Activated T-helper 17 cell treated with anti-CD3 and anti-CD28 coated beads, Interleukin-2, amount 50 U/mL, for 72 hours (primary cell): ENCODE measurements around the gene GP9. TPM values are rescaled to one million over a fixed set of nuclear protein-coding genes. Genes with fewer than 3 reads are reported as not detected.

Experiments
- ATAC-seq: fragments of 150-1000 bp; cut with Tn5 transposase; replicated peaks from 2 replicates; pipeline ENCODE4 v1.10.0; 2021; ENCODE audit warnings: mild to moderate bottlenecking, moderate library complexity
- H3K27ac Mint-ChIP-seq: one replicate; pipeline ENCODE4 v1.8.0; 2022; ENCODE audit warnings: mixed read lengths
- H3K27me3 Mint-ChIP-seq: one replicate; pipeline ENCODE4 v1.8.0; 2022; ENCODE audit warnings: mixed read lengths
- H3K36me3 Mint-ChIP-seq: one replicate; pipeline ENCODE4 v1.8.0; 2022; ENCODE audit warnings: low read depth, mild to moderate bottlenecking, mixed read lengths
- H3K4me1 Mint-ChIP-seq: one replicate; pipeline ENCODE4 v1.8.0; 2022; ENCODE audit warnings: mixed read lengths
- H3K4me3 Mint-ChIP-seq: one replicate; pipeline ENCODE4 v1.8.0; 2022; ENCODE audit warnings: mild to moderate bottlenecking, mixed read lengths
- H3K9me3 Mint-ChIP-seq: one replicate; pipeline ENCODE4 v1.8.0; 2022; ENCODE audit warnings: mixed read lengths
- total RNA-seq, 2 donors: library from RNA; stranded (reverse); gene quantifications; one replicate each; pipeline ENCODE4 v1.2.3, GENCODE V29; 2022

GP9 gene
- total RNA-seq, 2 donors from 2014 or later: not detected

DNA sequence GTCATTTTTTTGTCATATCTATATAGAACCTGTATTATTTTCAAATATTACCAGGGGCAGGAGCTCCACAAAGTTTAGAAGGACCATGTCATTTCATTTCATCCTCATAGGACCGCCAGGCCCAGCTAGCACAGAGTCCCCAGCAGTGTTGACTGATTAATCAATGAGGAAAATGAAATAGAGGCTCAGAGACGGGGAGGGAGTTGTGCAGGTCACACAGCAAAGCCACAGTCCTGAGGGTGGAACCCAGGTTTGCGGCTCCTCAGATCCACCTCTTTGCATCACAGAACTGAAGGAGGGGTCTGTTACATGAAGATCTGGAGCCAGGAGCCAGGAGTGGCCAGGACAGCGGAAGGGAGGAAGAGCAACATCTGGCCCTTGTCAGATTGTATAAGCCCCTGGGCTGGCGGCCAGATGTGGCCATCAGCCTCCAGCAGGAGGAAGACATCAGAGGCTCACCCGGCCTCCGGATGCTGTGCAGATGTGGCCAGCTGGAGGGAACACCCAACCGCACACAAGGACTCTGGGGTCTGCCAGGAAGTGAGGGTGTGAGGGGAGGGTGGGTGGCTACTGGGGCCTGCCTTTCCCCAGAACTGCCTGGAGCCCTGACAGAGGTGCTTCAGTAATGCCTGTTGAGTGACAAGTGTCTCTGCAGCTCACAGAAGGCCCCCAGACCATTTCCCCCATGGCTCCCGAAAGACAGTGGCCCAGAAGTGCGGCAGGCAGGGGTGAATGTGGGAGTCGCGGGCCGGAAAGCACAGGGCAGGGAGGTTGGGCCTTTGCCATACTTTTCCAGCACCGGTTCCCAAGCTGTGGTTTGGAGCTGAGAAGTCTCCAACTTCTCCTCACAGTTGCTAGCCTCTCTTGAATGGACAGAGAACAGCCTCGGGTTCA, 38.2 kb upstream of the GP9 start:
- no peak for ATAC-seq
- Mint-ChIP-seq H3K27ac (no peak overlapping the region), H3K9me3 (no peaks in the 10 kb centered on the region)

GRCh38 chr3:129023008-129023358, 37.6 kb upstream of the GP9 start:
- Mint-ChIP-seq H3K36me3 (no peaks in the 10 kb centered on the region), H3K9me3 (no peaks in the 10 kb centered on the region), H3K4me1 (peaks cover 22% of the 10 kb centered on the region), H3K27me3 (no peaks in the 10 kb centered on the region), H3K4me3 (no peak overlapping the region), H3K27ac (no peak overlapping the region)
- ATAC-seq: no peak

More for the DNA sequence above, 38.2 kb upstream of the GP9 start:
- Mint-ChIP-seq H3K27me3 (no peaks in the 10 kb centered on the region), H3K4me1 (peaks cover 25% of the 10 kb centered on the region), H3K36me3 (no peaks in the 10 kb centered on the region), H3K4me3 (no peak overlapping the region)

DNA sequence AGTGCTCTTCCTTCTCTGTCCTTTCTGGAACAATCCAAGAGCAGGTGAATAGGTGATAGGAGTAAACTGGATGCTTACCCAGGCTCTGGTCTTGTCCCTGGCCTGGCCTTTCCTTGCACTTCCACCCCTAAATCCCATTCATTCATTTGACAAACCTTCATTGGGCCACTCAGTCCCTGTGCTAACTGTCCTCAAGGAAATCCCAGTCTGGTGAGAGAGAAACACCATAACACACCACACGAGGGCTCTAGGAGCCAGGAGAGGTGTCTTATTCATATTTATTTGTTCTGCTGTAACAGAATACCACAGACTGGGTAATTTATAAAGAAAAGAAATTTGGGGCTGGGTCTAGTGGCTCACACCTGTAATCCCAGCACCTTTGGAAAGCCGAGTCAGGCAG, 36.7 kb upstream of the GP9 start:
- H3K4me3 Mint-ChIP-seq: no peak overlapping the region

DNA sequence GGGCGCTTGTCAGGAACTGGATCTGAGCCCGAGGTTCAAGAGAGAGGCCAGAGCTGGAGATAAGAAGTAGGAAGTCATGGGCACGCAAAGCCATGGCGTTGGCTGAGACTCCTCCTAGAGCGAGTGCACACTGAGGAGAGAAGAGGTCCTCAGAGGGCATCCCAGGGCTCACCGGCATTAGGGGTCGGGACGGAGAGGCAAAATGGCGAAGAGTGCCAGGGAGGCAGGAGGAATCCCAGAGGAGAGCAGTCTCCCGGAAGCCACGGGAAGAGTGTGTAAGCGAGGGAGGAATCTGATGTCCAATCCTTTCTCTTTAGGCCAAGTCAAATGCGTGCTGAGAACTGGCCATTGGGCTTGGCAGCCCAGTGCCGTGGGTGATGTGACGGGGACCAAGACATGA, 35.5 kb upstream of the GP9 start:
- no peak for ATAC-seq
- peaks cover 18% of the 10 kb centered on the region for H3K4me1 Mint-ChIP-seq
- H3K9me3 Mint-ChIP-seq: no peaks in the 10 kb centered on the region
- H3K27ac Mint-ChIP-seq: peak overlapping the region; percentile 65
- peak overlapping the region; percentile 27 for H3K4me3 Mint-ChIP-seq
- no peaks in the 10 kb centered on the region for H3K36me3 Mint-ChIP-seq
- no peaks in the 10 kb centered on the region for H3K27me3 Mint-ChIP-seq

More for the DNA sequence above, 36.7 kb upstream of the GP9 start:
- peaks cover 18% of the 10 kb centered on the region for H3K4me1 Mint-ChIP-seq
- H3K36me3 Mint-ChIP-seq: no peaks in the 10 kb centered on the region
- no peaks in the 10 kb centered on the region for H3K27me3 Mint-ChIP-seq
- no peak overlapping the region for H3K27ac Mint-ChIP-seq
- no peaks in the 10 kb centered on the region for H3K9me3 Mint-ChIP-seq
- ATAC-seq: no peak

GRCh38 chr3:129025691-129026435, 34.7 kb upstream of the GP9 start:
- Mint-ChIP-seq H3K4me3 (peak overlapping the region; percentile 85), H3K4me1 (peaks cover 18% of the 10 kb centered on the region), H3K27me3 (no peaks in the 10 kb centered on the region), H3K27ac (peak overlapping the region; percentile 86), H3K36me3 (no peaks in the 10 kb centered on the region), H3K9me3 (no peaks in the 10 kb centered on the region)
- ATAC-seq: no peak

GRCh38 chr3:129026728-129027543, 33.6 kb upstream of the GP9 start:
- Mint-ChIP-seq H3K9me3 (no peaks in the 10 kb centered on the region), H3K4me3 (peak overlapping the region; percentile 85), H3K36me3 (no peaks in the 10 kb centered on the region), H3K27ac (peak overlapping the region; percentile 86), H3K27me3 (no peaks in the 10 kb centered on the region), H3K4me1 (peaks cover 18% of the 10 kb centered on the region)
- ATAC-seq: peak; percentile 100

DNA sequence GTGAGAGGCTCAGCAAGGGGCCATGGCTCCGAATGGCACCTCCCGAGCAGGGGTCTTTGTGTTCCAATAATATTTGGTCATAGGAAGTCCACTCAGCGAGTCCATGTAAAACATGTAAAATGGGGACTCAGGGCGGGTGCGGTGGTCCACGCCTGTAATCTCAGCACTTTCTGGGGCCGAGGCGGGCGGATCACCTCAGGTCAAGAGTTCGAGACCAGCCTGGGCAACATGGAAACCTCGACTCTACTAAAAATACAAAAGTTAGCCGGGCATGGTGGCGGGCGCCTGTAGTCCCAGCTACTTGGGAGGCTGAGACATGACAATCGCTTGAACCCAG, 33.1 kb upstream of the GP9 start:
- Mint-ChIP-seq H3K27me3 (no peaks in the 10 kb centered on the region), H3K4me3 (peak overlapping the region; percentile 85), H3K27ac (no peak overlapping the region)

GRCh38 chr3:129028866-129029265, 31.7 kb upstream of the GP9 start:
- H3K27me3 Mint-ChIP-seq: no peaks in the 10 kb centered on the region
- H3K4me1 Mint-ChIP-seq: peaks cover 22% of the 10 kb centered on the region

More for the DNA sequence above, 33.1 kb upstream of the GP9 start:
- ATAC-seq: no peak
- H3K9me3 Mint-ChIP-seq: no peaks in the 10 kb centered on the region
- no peaks in the 10 kb centered on the region for H3K36me3 Mint-ChIP-seq
- peaks cover 18% of the 10 kb centered on the region for H3K4me1 Mint-ChIP-seq

DNA sequence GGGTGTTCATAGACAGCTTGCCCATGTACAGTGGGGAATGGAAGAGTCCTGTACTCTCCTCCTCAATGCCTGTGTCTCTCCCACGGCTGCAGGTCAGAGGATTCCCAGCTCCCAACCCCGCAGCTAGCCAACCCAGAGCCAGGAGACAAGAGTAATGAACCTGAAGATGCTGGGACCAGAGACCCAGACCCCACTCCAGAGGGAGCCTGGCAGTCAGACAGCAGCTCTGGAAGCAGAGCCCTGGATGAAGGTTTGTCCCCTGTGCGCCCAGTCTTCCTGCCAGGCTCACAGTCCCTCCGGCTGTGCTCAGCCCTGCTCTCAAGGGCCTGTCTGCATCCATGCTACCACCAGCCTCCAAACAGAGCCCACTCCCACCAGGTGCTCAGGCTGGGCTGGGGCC, 30.0 kb upstream of the GP9 start:
- Mint-ChIP-seq H3K4me3 (no peak overlapping the region), H3K4me1 (peaks cover 14% of the 10 kb centered on the region), H3K36me3 (no peaks in the 10 kb centered on the region), H3K27me3 (no peaks in the 10 kb centered on the region), H3K9me3 (no peaks in the 10 kb centered on the region), H3K27ac (no peak overlapping the region)
- ATAC-seq: no peak

More at GRCh38 chr3:129028866-129029265, 31.7 kb upstream of the GP9 start:
- no peak overlapping the region for H3K4me3 Mint-ChIP-seq
- no peak overlapping the region for H3K27ac Mint-ChIP-seq
- ATAC-seq: no peak
- no peaks in the 10 kb centered on the region for H3K36me3 Mint-ChIP-seq
- H3K9me3 Mint-ChIP-seq: no peaks in the 10 kb centered on the region

DNA sequence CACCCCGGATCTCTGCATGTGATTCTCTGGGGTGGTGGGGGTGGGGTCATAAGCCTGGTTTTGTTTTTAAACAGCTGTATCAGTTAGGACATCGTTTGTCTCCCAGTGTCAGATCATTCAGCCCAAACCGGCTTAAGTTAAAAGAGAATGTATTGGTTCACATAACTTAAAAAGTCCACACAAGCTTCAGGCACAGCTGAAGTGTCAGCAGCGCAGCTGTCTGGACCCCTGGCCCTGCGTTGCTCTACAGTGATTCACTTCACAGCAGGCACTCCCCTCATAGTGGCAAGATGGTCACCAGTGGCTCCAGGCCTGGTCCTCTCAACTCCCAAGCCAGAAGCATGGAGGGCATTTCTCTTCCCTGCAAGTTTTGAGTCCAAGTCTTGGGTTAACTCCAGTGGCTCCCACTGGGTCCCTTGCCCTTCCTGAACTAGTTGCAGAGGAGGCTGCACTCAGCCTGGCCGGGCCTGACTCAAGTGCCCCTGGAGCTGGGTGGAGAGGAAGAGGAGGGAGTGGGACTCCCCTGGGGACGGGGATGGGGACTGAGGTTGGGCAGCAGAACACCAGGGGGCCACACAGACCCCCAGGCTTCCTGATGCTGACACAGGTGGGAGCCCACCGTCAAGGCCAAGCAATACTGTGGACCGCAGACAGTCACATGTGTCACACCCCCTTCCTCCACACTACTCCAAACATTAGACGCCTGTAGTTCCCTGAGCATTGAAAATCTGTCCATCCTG, 28.9 kb upstream of the GP9 start:
- H3K27me3 Mint-ChIP-seq: no peaks in the 10 kb centered on the region
- no peak overlapping the region for H3K4me3 Mint-ChIP-seq
- no peaks in the 10 kb centered on the region for H3K36me3 Mint-ChIP-seq
- no peak overlapping the region for H3K27ac Mint-ChIP-seq
- no peak for ATAC-seq
- H3K9me3 Mint-ChIP-seq: no peaks in the 10 kb centered on the region
- peaks cover 8% of the 10 kb centered on the region for H3K4me1 Mint-ChIP-seq

- Mint-ChIP-seq H3K9me3 (no peaks in the 10 kb centered on the region), H3K27ac (no peak overlapping the region), H3K27me3 (no peaks in the 10 kb centered on the region), H3K4me3 (no peak overlapping the region), H3K36me3 (no peaks in the 10 kb centered on the region), H3K4me1 (peaks cover 5% of the 10 kb centered on the region)
- no peak for ATAC-seq
These were observed 27.9 kb upstream of the GP9 start for GRCh38 chr3:129032716-129033115.

GRCh38 chr3:129033151-129033550, 27.4 kb upstream of the GP9 start:
- no peaks in the 10 kb centered on the region for H3K36me3 Mint-ChIP-seq
- H3K9me3 Mint-ChIP-seq: no peaks in the 10 kb centered on the region
- H3K27me3 Mint-ChIP-seq: no peaks in the 10 kb centered on the region
- H3K27ac Mint-ChIP-seq: no peak overlapping the region
- ATAC-seq: no peak
- no peak overlapping the region for H3K4me3 Mint-ChIP-seq
- peaks cover 5% of the 10 kb centered on the region for H3K4me1 Mint-ChIP-seq

DNA sequence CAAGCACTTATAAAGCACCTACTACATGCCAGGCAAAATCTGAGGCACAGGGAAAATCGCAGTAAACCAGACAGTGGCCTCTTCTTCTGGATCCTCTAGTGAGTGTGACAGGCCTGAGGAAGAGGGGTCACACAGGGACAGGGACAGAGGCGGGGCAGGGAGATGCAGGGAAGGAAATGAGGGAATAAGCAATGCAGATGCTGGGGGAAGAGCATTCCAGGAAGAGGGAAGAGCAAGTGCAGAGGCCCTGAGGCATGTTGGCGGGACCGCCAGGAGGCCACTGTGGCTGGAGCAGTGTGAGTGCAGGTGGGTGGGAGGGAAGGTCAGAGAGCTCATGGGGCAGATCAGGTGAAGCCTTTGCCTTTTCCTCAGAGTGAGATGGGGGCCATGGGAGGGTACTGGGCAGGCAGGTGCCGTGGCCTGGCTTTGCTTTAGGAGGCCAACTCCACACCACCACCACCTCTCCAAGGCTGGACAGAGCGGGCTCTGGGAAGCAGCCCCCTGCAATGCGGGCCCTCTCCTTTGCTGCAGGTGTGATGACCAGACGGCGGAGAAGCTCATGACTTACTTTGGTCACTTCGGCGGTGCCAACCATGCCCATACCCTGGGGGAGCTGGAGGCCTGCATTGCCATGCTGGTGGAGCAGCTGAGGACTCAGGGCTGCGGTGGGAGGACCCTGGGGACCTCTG, 26.8 kb upstream of the GP9 start:
- no peak overlapping the region for H3K27ac Mint-ChIP-seq
- ATAC-seq: no peak

More for the DNA sequence above, 26.8 kb upstream of the GP9 start:
- Mint-ChIP-seq H3K4me1 (peaks cover 5% of the 10 kb centered on the region), H3K4me3 (no peak overlapping the region), H3K9me3 (no peaks in the 10 kb centered on the region), H3K27me3 (no peaks in the 10 kb centered on the region), H3K36me3 (no peaks in the 10 kb centered on the region)
